ENCODE measurements around the gene CLSTN1. TPM values are rescaled to one million over a fixed set of nuclear protein-coding genes. Genes with fewer than 3 reads are reported as not detected.
A peak's percentile ranks its signal among the peaks of the same experiment; 100 is the strongest.

Gene CLSTN1
- total RNA-seq: 59.6 TPM
- 90.6 TPM for polyA plus RNA-seq

DNA sequence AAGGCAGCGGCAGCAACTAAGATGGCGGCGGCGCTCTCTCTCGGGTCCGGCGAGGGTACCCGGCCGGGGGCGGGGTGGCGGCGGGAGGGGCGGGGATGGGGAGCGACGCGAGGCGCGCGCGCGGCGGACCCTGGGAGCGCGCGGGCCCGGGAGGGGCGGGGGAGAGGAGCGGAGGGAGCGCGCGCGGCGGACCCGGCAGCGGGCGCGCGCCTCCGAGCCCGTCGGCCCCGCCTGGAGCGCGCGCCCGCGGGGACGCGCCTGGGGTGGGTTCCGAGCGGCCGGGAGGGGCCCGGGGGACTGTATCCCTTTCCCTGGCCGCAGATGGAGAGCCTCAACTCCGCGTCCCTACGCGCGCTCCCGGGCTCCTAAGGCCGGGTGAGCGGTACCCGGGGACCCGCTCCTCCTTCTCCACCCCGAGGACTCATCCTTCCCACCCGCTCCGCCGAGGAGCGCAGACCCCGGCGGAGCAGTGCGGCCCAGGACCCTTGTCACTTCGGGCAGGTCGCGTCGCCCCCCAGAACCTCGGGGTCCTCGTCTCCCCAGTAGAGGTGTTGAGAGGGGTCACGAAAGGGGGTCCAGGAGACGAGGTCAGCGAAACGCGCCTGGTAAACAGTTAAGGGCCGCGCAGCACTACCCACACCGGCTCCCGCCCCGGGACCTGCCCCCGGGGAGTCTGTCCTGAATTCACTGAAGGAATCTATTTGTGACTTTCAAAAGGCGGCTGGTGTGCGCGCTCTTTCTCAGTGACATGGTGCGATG lies at the start of gene CLSTN1:
CLSTN1 (minus strand) TSS at position 23 of the 759 bp plus-strand sequence. CDS start 232 bp downstream, outside the sequence.
- Histone ChIP-seq H3K36me3 (ENCODE audit: insufficient read depth) (no peaks in the 10 kb centered on the region), H3K4me1 (ENCODE audit: insufficient read depth) (no peaks in the 10 kb centered on the region), H3K4me3 (ENCODE audit: low read depth, low read length) (peak within 1 kb of the TSS; percentile 95), H3K27ac (ENCODE audit: low read depth) (peak within 1 kb of the TSS; percentile 99)
- peak; percentile 67 for DNase-seq (ENCODE audit: extremely low spot score)
- under 1% methylated on average over 92 of the region's 93 CpGs for WGBS

DNA sequence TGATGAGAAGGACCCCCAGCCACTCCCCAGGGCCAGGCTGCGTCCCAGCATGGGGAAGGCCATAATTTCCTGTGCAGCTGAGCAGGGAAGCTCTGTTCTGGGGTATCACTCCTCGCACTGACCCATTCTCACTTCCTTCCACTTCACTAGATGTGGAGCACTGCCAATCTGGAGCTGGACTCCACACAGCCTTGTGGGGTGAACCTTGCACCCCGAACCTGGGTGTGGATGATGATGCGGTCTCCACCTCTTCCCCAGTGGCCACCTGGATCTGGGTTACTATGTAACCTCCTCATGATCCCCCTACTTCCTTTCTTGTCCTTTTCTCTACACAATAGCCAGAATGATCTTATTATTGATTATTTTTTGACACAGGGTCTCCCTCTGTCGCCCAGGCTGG lies 49.6 kb upstream of the CLSTN1 start:
- no peaks in the 10 kb centered on the region for H3K36me3 ChIP-seq (ENCODE audit: insufficient read depth)
- WGBS: 95% methylated on average over 5 of the region's 5 CpGs
- H3K4me3 ChIP-seq (ENCODE audit: low read depth, low read length): no peak overlapping the region
- no peak overlapping the region for H3K27ac ChIP-seq (ENCODE audit: low read depth)
- no peaks in the 10 kb centered on the region for H3K4me1 ChIP-seq (ENCODE audit: insufficient read depth)
- no peak for DNase-seq (ENCODE audit: extremely low spot score)

DNA sequence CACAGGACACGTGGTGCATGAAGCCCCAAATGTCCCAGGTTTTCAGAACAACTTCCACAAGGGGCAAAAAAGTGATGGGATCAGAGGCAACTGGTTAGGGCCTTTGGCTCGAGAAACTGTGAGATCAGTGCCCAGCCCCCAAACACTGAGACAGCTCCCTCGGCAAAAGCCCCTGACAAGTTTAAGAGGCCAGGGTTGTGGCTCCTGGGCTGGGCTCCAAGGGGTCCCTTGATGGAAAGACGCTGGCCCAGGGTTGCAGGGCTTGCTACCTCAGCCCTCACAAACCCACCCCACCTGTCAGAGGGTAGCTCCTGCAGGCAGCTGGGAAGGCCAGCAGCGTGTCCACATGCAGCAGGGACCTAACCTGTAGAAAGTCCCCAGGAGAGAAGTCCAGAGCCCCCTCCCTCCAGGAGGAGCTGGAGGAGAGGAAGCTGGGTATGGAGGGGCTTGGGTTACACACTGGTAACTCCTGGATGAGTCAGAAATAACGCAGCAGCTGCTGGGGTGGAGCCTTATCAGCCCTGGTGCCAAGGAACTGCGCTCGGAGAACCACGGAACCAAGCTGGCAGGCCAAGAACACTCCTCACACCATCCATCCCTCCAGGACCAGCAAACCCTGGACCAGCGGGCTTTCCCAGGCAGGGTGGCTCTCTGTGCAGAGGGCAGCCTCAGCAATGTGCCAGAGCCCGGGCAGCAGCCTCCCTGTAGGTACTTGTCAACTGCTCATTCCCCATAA lies 48.8 kb upstream of the CLSTN1 start:
- no peak for DNase-seq (ENCODE audit: extremely low spot score)
- no peaks in the 10 kb centered on the region for H3K36me3 ChIP-seq (ENCODE audit: insufficient read depth)
- WGBS: 84% methylated on average over 11 of the region's 11 CpGs
- H3K27ac ChIP-seq (ENCODE audit: low read depth): no peak overlapping the region
- no peak overlapping the region for H3K4me3 ChIP-seq (ENCODE audit: low read depth, low read length)
- H3K4me1 ChIP-seq (ENCODE audit: insufficient read depth): no peaks in the 10 kb centered on the region

DNA sequence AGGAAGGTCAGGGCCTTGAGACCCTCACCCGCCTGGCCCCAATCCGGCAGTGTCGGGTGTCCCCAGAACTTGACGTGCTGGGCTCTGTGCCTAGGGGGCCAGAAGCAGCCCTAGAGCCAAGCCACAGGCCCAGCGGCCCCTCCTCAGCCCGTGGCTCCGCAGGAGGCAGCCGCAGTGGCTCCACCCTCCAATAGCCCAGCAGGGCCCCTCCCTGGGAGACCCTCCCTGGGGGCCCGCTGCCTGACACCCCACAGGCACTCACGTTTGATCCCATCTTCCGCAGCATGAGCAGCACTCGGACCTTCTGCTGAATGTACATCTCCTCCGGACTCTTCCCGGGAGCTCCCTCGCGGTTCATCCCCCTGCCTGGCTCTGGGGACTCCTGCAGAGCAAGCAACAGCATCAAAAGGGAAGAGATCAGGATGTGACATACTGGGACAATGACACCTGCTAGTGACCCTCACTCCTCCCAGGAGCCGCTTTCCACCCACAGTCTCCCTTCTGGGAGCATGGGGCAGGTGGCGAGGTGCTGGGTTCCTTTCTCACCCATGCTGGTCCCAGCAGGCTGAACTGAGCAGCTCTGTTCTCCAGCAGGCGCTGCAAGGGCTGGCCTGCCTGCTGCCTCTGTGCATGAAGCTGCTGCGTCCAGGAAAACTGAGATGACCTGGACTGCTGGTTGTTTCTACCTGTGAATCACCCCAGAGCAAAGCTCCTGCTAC lies 48.1 kb upstream of the CLSTN1 start:
- Histone ChIP-seq H3K36me3 (ENCODE audit: insufficient read depth) (no peaks in the 10 kb centered on the region), H3K27ac (ENCODE audit: low read depth) (no peak overlapping the region), H3K4me3 (ENCODE audit: low read depth, low read length) (no peak overlapping the region), H3K4me1 (ENCODE audit: insufficient read depth) (no peaks in the 10 kb centered on the region)
- DNase-seq (ENCODE audit: extremely low spot score): no peak
- WGBS: 86% methylated on average over 20 of the region's 20 CpGs

DNA sequence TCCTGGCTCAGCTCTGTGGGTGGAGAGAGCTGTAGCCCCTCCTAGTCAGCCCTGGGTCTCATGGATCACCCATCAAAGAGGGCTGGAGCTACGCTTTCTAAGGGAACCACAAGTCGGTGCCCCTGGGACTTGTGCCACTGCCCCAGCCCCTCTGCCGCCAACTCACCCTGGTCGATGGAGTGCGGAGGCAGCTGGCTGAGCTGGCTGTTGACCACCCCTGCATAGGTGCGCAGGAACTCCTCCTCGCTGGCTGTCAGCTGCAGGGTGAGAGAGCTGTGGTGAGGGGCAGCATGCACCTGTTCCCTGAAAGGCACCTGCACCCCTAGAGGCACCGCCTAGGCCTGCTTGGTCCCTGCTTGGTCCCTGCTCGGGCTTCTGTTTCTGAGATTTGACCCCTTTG lies 47.3 kb upstream of the CLSTN1 start:
- no peaks in the 10 kb centered on the region for H3K36me3 ChIP-seq (ENCODE audit: insufficient read depth)
- no peak overlapping the region for H3K4me3 ChIP-seq (ENCODE audit: low read depth, low read length)
- H3K27ac ChIP-seq (ENCODE audit: low read depth): no peak overlapping the region
- no peaks in the 10 kb centered on the region for H3K4me1 ChIP-seq (ENCODE audit: insufficient read depth)
- DNase-seq (ENCODE audit: extremely low spot score): no peak
- 91% methylated on average over 9 of the region's 9 CpGs for WGBS

DNA sequence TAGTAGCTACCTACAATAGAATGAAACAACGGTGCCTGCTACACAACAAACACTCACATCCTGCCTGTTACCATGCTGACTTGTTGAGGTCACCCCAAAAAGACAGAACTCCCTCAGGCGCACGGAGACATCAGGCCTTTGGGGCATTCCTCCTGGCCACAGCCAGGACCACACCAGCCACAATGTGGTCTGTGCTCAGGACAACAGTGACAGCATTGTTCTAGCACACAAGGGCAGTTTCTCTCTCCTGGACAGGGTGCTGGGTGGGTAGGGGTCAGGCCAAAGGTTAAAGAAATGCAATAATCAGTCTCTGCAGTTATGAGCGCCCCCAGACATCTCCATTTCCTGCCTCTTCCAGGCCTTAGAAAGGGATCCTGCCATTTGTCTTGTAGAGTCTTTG lies 46.8 kb upstream of the CLSTN1 start:
- no peak overlapping the region for H3K27ac ChIP-seq (ENCODE audit: low read depth)
- no peak for DNase-seq (ENCODE audit: extremely low spot score)
- H3K4me1 ChIP-seq (ENCODE audit: insufficient read depth): no peaks in the 10 kb centered on the region
- no peaks in the 10 kb centered on the region for H3K36me3 ChIP-seq (ENCODE audit: insufficient read depth)
- 88% methylated on average over 4 of the region's 4 CpGs for WGBS
- no peak overlapping the region for H3K4me3 ChIP-seq (ENCODE audit: low read depth, low read length)

DNA sequence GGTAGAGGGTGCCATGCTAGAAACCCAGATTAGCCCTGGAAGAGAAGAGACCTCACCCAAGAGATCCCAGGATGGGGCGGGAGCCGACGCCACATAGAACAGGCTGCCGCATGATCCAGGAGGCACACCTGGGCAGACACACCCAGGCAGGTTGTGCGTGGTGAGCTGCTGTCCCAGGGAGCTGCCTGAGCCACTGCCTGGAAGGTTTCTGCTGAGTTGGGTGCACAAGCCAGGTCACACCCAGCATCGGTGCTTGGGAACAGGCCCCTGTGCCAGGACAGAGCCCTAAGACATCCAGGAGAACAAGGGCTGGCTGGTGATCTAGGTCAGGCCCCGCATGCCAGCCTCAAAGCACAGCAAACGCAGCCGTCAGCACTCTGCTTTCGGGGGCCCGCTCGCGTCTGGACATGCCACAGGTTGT lies 46.1 kb upstream of the CLSTN1 start:
- H3K4me3 ChIP-seq (ENCODE audit: low read depth, low read length): no peak overlapping the region
- no peaks in the 10 kb centered on the region for H3K4me1 ChIP-seq (ENCODE audit: insufficient read depth)
- WGBS: 88% methylated on average over 13 of the region's 13 CpGs
- H3K36me3 ChIP-seq (ENCODE audit: insufficient read depth): no peaks in the 10 kb centered on the region
- DNase-seq (ENCODE audit: extremely low spot score): no peak
- no peak overlapping the region for H3K27ac ChIP-seq (ENCODE audit: low read depth)

DNA sequence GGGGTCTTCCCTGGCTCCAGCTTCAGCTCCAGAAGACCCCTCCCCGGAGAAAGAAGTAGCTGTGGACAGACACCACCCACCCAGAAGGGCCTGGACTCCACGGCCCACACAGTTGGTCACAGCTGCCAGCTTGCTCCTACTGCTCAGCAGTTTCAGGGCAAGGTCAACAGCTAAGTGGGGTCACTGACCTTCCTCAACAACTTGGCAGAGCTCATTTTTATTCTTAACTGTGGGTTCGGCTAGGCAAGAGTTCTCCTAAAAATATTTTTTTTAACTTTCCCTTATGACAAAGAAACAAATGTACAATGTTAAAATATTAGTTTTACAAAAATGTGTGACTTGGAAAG lies 44.5 kb upstream of the CLSTN1 start:
- Histone ChIP-seq H3K4me3 (ENCODE audit: low read depth, low read length) (no peak overlapping the region), H3K27ac (ENCODE audit: low read depth) (no peak overlapping the region)
- WGBS: 68% methylated on average over 3 of the region's 3 CpGs

DNA sequence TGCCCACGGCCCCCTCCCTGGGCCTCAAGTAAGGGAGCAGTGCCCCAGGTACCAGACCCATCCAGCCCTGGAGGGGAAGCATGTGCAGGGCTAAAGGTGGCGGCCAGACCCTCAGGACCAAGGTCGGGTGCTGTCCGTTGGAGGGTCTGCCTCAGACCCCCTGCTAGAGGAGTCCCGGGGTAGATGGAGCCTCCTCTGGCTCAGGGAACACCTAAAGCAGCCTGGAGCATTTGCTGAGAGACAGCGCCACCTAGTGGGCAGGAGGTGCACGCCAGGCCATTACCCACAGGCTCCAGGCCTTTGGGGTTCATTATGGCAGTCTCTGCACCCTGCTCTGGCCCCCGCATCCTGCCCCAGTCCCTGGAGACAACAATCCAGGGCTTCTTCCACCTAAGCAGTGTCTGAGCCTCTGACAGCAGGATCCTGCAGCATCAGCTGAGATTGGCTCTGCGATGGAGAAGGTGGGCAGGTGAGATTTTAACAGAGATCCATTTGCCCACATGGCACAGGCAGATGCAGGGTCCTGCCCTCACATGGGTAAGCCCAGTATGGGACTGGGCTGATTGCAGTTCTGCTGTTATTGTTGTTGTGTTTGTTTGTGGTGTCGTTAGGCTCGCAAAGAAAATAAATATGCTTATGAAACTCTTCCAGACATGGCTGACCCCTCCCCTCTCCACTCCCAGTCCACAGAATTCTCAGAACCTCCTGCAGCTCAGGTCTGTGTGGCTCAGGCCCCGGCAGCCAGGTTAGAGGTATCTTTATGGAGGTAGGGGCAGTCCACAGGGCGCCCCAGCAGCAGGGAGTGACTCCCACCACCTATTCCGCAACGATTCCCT lies 43.9 kb upstream of the CLSTN1 start:
- 52% methylated on average over 15 of the region's 15 CpGs for WGBS
- Histone ChIP-seq H3K27ac (ENCODE audit: low read depth) (no peak overlapping the region), H3K36me3 (ENCODE audit: insufficient read depth) (no peaks in the 10 kb centered on the region)

More for the DNA sequence above, 44.5 kb upstream of the CLSTN1 start:
- Histone ChIP-seq H3K36me3 (ENCODE audit: insufficient read depth) (no peaks in the 10 kb centered on the region), H3K4me1 (ENCODE audit: insufficient read depth) (no peaks in the 10 kb centered on the region)
- no peak for DNase-seq (ENCODE audit: extremely low spot score)

DNA sequence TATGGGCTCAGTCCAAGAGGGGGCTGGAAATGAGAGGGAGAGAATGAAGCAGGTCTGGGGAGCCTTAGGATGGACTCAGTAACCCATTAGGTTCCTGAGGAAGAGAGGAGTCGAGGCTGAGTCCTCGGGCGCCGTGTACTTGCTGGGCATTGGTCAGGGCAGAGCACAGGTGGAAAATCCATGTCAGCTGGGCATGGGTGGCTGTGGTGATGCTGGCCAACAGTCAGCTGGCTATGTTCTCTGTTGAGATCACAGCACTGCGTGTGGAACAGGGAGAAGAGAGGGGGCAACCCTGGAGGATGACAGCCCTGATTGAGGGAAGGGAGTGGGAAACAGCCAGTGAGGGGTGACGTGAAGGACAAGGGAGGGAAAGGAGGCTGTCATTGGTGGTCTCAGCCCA lies 43.1 kb upstream of the CLSTN1 start:
- Histone ChIP-seq H3K4me3 (ENCODE audit: low read depth, low read length) (no peak overlapping the region), H3K4me1 (ENCODE audit: insufficient read depth) (no peaks in the 10 kb centered on the region), H3K36me3 (ENCODE audit: insufficient read depth) (no peaks in the 10 kb centered on the region), H3K27ac (ENCODE audit: low read depth) (no peak overlapping the region)
- WGBS: 87% methylated on average over 6 of the region's 6 CpGs
- no peak for DNase-seq (ENCODE audit: extremely low spot score)

More for the DNA sequence above, 43.9 kb upstream of the CLSTN1 start:
- Histone ChIP-seq H3K4me3 (ENCODE audit: low read depth, low read length) (no peak overlapping the region), H3K4me1 (ENCODE audit: insufficient read depth) (no peaks in the 10 kb centered on the region)
- DNase-seq (ENCODE audit: extremely low spot score): no peak

DNA sequence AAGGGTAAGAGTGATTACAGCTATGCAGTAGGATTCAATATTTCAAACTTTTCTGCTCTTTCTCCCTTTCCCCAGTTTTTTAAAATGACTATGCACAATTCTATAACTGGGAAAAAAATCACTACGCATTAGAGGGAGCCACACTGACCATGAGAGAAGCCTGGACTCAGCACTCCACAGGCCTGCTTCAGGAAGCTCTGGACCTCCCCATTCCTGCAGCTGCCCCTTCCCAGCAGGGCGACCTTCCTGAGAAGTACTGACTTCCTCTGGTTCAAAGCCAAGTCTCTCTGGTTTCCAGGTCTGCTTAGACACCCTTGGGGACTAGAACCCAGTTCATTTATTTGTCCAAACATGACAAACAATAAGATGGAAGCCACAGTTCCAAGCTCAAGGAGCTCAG lies 42.0 kb upstream of the CLSTN1 start:
- DNase-seq (ENCODE audit: extremely low spot score): no peak
- 81% methylated on average over 2 of the region's 2 CpGs for WGBS
- Histone ChIP-seq H3K27ac (ENCODE audit: low read depth) (no peak overlapping the region), H3K4me3 (ENCODE audit: low read depth, low read length) (no peak overlapping the region), H3K36me3 (ENCODE audit: insufficient read depth) (no peaks in the 10 kb centered on the region), H3K4me1 (ENCODE audit: insufficient read depth) (no peaks in the 10 kb centered on the region)

DNA sequence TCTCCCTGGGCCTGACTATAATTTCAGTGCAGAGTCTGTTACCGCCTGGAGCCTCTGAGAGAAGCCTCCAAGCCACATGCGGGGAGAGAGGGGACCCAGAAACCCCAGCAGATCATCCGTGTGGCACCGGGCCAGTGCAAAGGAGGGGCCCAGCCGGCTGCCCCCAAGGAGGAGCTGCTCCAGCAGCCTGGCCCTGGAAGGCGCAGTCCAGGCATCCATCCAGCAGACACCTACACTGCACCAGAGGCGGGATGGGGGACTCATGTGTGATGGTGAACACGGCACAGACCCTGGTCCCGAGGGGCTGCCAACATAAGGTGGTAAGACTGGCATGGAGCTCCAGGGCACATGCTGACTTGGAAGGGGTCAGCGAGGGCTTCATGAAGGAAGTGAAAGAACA lies 39.6 kb upstream of the CLSTN1 start:
- DNase-seq (ENCODE audit: extremely low spot score): no peak
- Histone ChIP-seq H3K27ac (ENCODE audit: low read depth) (no peak overlapping the region), H3K4me3 (ENCODE audit: low read depth, low read length) (no peak overlapping the region), H3K36me3 (ENCODE audit: insufficient read depth) (no peaks in the 10 kb centered on the region), H3K4me1 (ENCODE audit: insufficient read depth) (no peaks in the 10 kb centered on the region)
- WGBS: 81% methylated on average over 10 of the region's 10 CpGs

DNA sequence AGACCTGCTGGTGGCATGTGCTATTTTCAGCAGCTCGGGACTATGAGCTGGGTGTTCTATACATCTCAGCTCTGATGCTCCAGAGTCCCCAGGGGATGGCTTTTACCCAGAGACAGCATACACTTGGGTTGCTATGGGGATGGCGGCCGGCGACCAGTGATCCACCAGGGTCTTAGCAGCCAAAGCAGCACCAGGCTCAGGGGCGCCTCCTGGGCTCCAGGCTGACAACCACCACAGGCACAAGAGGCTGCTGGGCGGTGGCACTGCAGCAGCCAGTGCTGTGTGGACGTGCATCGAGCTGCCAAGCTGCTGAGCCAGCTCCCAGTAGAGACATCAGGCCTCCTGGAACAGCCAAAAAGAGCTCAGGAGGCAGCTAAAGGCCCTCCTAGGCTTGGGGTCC lies 37.6 kb upstream of the CLSTN1 start:
- no peaks in the 10 kb centered on the region for H3K4me1 ChIP-seq (ENCODE audit: insufficient read depth)
- WGBS: 75% methylated on average over 8 of the region's 8 CpGs

More for the DNA sequence above, 37.6 kb upstream of the CLSTN1 start:
- Histone ChIP-seq H3K27ac (ENCODE audit: low read depth) (no peak overlapping the region), H3K36me3 (ENCODE audit: insufficient read depth) (no peaks in the 10 kb centered on the region), H3K4me3 (ENCODE audit: low read depth, low read length) (no peak overlapping the region)
- DNase-seq (ENCODE audit: extremely low spot score): no peak

Data from urinary bladder (tissue), 4 donors.